GM23338 (cell line): ENCODE data around the gene AP1B1. TPM values are rescaled to one million over a fixed set of nuclear protein-coding genes. Genes with fewer than 3 reads are reported as not detected.

ENCODE experiments used
- ATAC-seq: fragments of 200-7000 bp; cut with Tn5 transposase; 3 replicates; pipeline ENCODE4 v1.9.1; 2020
- DNase-seq: peaks from one replicate; pipeline ENCODE4 v3.0.0-alpha.2; 2015; ENCODE audit warnings: low spot score
- H2AFZ ChIP-seq: fragments of 200-600 bp; sonication (generic); 2 replicates; pipeline ENCODE4 v1.8.0; 2016; ENCODE audit warnings: antibody characterized with exemption, mild to moderate bottlenecking, moderate library complexity
- H3F3A ChIP-seq: fragments of 200-600 bp; sonication (generic); replicated peaks from 2 replicates; pipeline ENCODE4 v1.8.0; 2017; ENCODE audit warnings: antibody characterized with exemption, mixed run types, low read depth
- H3K27ac ChIP-seq: fragments of 200-600 bp; sonication (generic); 2 replicates; pipeline ENCODE4 v1.6.1; 2016; ENCODE audit warnings: low read depth
- H3K27me3 ChIP-seq: fragments of 200-600 bp; sonication (generic); 2 replicates; pipeline ENCODE4 v1.8.0; 2016; ENCODE audit warnings: mild to moderate bottlenecking, mixed run types, moderate library complexity; ENCODE audit not compliant: insufficient read depth
- H3K36me3 ChIP-seq: fragments of 200-600 bp; sonication (generic); 2 replicates; pipeline ENCODE4 v1.8.0; 2016; ENCODE audit warnings: mild to moderate bottlenecking; ENCODE audit not compliant: insufficient read depth
- H3K4me1 ChIP-seq: fragments of 200-600 bp; sonication (generic); 2 replicates; pipeline ENCODE4 v1.8.0; 2016; ENCODE audit warnings: mild to moderate bottlenecking, moderate library complexity; ENCODE audit not compliant: insufficient read depth
- H3K4me2 ChIP-seq: fragments of 200-600 bp; sonication (generic); 2 replicates; pipeline ENCODE4 v1.7.1; 2017; ENCODE audit warnings: mixed run types
- H3K4me3 ChIP-seq: fragments of 200-600 bp; sonication (generic); 2 replicates; pipeline ENCODE4 v1.6.1; 2016; ENCODE audit warnings: mixed run types
- H3K79me2 ChIP-seq: fragments of 200-600 bp; sonication (generic); replicated peaks from 2 replicates; pipeline ENCODE4 v1.8.0; 2017; ENCODE audit warnings: mild to moderate bottlenecking; ENCODE audit not compliant: insufficient read depth
- H3K9me2 ChIP-seq: fragments of 200-600 bp; sonication (generic); 2 replicates; pipeline ENCODE4 v1.8.0; 2017; ENCODE audit not compliant: insufficient read depth
- H4K20me1 ChIP-seq: fragments of 200-600 bp; sonication (generic); replicated peaks from 2 replicates; pipeline ENCODE4 v1.8.0; 2017; ENCODE audit warnings: mild to moderate bottlenecking; ENCODE audit not compliant: insufficient read depth
- H3K27ac Mint-ChIP-seq: 2 replicates; pipeline ENCODE4 v1.8.0; 2020; ENCODE audit warnings: inconsistent platforms, mild to moderate bottlenecking, moderate library complexity, mixed read lengths
- H3K27me3 Mint-ChIP-seq: 3 replicates; pipeline ENCODE4 v1.8.0; 2022; ENCODE audit warnings: low read depth, mild to moderate bottlenecking, moderate library complexity, mixed read lengths, inconsistent platforms; ENCODE audit not compliant: insufficient read depth, poor library complexity
- H3K36me3 Mint-ChIP-seq: 3 replicates; pipeline ENCODE4 v1.8.0; 2021; ENCODE audit warnings: low read depth, mild to moderate bottlenecking, inconsistent platforms, moderate library complexity, mixed read lengths
- H3K4me1 Mint-ChIP-seq: 3 replicates; pipeline ENCODE4 v1.8.0; 2020; ENCODE audit warnings: mild to moderate bottlenecking, inconsistent platforms, mixed read lengths
- H3K4me3 Mint-ChIP-seq: 3 replicates; pipeline ENCODE4 v1.8.0; 2021; ENCODE audit warnings: moderate library complexity, mild to moderate bottlenecking, inconsistent platforms, mixed read lengths
- H3K9me3 Mint-ChIP-seq: 3 replicates; pipeline ENCODE4 v1.8.0; 2020; ENCODE audit warnings: moderate library complexity, mild to moderate bottlenecking, inconsistent platforms, mixed read lengths
- CREB1 ChIP-seq: fragments of 250-450 bp; sonication (Bioruptor Pico); IDR thresholded peaks from 2 replicates; pipeline ENCODE4 v1.5.0; 2020; ENCODE audit warnings: low read depth, mild to moderate bottlenecking, moderate library complexity
- CTCF ChIP-seq, 2 experiments: fragments of 200-600 bp in 1 of 2; sonication (generic) in 1 of 2; conservative IDR thresholded peaks; 2 replicates each; pipeline versions ENCODE4 v1.5.1 to v1.6.1; 2016 to 2017; ENCODE audit warnings: antibody characterized with exemption in 2 of 2, low read depth in 2 of 2, mild to moderate bottlenecking in 2 of 2, moderate library complexity in 1 of 2
- ETS1 ChIP-seq: IDR thresholded peaks from 2 replicates; pipeline ENCODE4 v1.6.1; 2016; ENCODE audit warnings: antibody characterized with exemption
- EZH2 ChIP-seq: fragments of 200-600 bp; sonication (generic); IDR thresholded peaks from one replicate; pipeline ENCODE4 v1.8.0; 2017; ENCODE audit warnings: antibody characterized with exemption, mild to moderate bottlenecking, low read depth; ENCODE audit not compliant: unreplicated experiment
- EZH2phosphoT487 ChIP-seq: fragments of 200-600 bp; sonication (generic); IDR thresholded peaks from one replicate; pipeline ENCODE4 v1.8.1; 2018; ENCODE audit warnings: antibody characterized with exemption; ENCODE audit not compliant: unreplicated experiment
- NANOG ChIP-seq: IDR thresholded peaks from 2 replicates; pipeline ENCODE4 v1.6.1; 2016; ENCODE audit warnings: antibody characterized with exemption, borderline replicate concordance
- POLR2AphosphoS5 ChIP-seq: IDR thresholded peaks from 2 replicates; pipeline ENCODE4 v1.6.1; 2016; ENCODE audit warnings: antibody characterized with exemption, low read depth
- REST ChIP-seq: IDR thresholded peaks from one replicate; pipeline ENCODE4 v1.6.1; 2018; ENCODE audit warnings: antibody characterized with exemption; ENCODE audit not compliant: unreplicated experiment
- STAT1 ChIP-seq: IDR thresholded peaks from one replicate; pipeline ENCODE4 v1.6.1; 2016; ENCODE audit warnings: antibody characterized with exemption; ENCODE audit not compliant: unreplicated experiment
- ZNF114 ChIP-seq: fragments of 250-450 bp; sonication (Bioruptor Pico); IDR thresholded peaks from 2 replicates; pipeline ENCODE4 v1.5.0; 2020; ENCODE audit warnings: mild to moderate bottlenecking, moderate library complexity
- ZNF462 ChIP-seq: fragments of 250-450 bp; sonication (Bioruptor Pico); IDR thresholded peaks from 2 replicates; pipeline ENCODE4 v1.5.0; 2020; ENCODE audit warnings: mild to moderate bottlenecking, moderate library complexity
- polyA plus RNA-seq: library from polyadenylated mRNA; unstranded; fragments of >200 nt; fragmentation: Nextera tagmentation; extraction: Ambion mirVana; gene quantifications from 2 replicates; pipeline ENCODE4 v1.2.1, GENCODE V29; 2016
- total RNA-seq: library from RNA; depleted of rRNA; stranded (reverse); fragments of >200 nt; shearing (Covaris generic); gene quantifications from 2 replicates; pipeline ENCODE4 v1.2.3, GENCODE V29; 2014

The AP1B1 gene
- total and polyA plus RNA-seq, 2 experiments from 2014 or later: 19.5 to 74.4 TPM

GRCh38 chr22:29397791-29398190 is 9.4 kb upstream of the AP1B1 start:
- Mint-ChIP-seq H3K9me3 (no peaks in the 10 kb centered on the region), H3K27me3 (peaks cover 6% of the 10 kb centered on the region), H3K4me3 (no peak overlapping the region), H3K36me3 (no peaks in the 10 kb centered on the region), H3K4me1 (peaks cover 6% of the 10 kb centered on the region; the same call in 1 of the 3 replicates), H3K27ac (no peak overlapping the region)
- Histone ChIP-seq H3K4me3 (no peak overlapping the region), H3F3A (no peaks in the 10 kb centered on the region), H3K27me3 (no peaks in the 10 kb centered on the region), H4K20me1 (no peaks in the 10 kb centered on the region), H3K4me1 (no peaks in the 10 kb centered on the region), H3K79me2 (no peaks in the 10 kb centered on the region), H3K9me2 (no peaks in the 10 kb centered on the region), H3K27ac (no peak overlapping the region), H3K36me3 (no peaks in the 10 kb centered on the region), H3K4me2 (no peak overlapping the region), H2AFZ (no peak overlapping the region)
- no peak for DNase-seq
- TF ChIP-seq POLR2AphosphoS5 (no peak), ZNF114 (CRISPR knock-in tag) (no peak), ZNF462 (CRISPR knock-in tag) (no peak), REST (no peak), STAT1 (no peak), CREB1 (no peak), CTCF (conservative IDR thresholded peaks at IDR 0.05; ENCODE audit: low read depth in 2 of 2) (no peak), NANOG (no peak), ETS1 (no peak), EZH2 (no peak), EZH2phosphoT487 (no peak)
- ATAC-seq: no peak
